Measurements from ENCODE around the gene DPEP1. TPM values are rescaled to one million over a fixed set of nuclear protein-coding genes. Genes with fewer than 3 reads are reported as not detected.
"Not testable (repeated sequence)": the region's sequence is repeated elsewhere in the genome, so short reads cannot be mapped to it uniquely, and the experiment has no call there.

DPEP1 gene
- total RNA-seq, 1 experiment from 2014 or later: 1.7 TPM

GRCh38 chr16:89629827-89630610 is 16.6 kb downstream of the DPEP1 start:
- Histone ChIP-seq H3K27me3 (ENCODE audit: low read length) (no peaks in the 10 kb centered on the region), H3K36me3 (ENCODE audit: insufficient read depth, low read length) (no peaks in the 10 kb centered on the region), H3K27ac (ENCODE audit: low read length) (no peak overlapping the region), H3K9me2 (replicated peaks; ENCODE audit: insufficient read depth, low read length) (no peaks in the 10 kb centered on the region), H2AFZ (ENCODE audit: low read length) (no peak overlapping the region), H3K9me3 (ENCODE audit: low read length) (no peaks in the 10 kb centered on the region), H3K9ac (ENCODE audit: low read length) (no peak overlapping the region), H3K4me1 (ENCODE audit: low read length) (no peaks in the 10 kb centered on the region), H3K4me2 (ENCODE audit: low read depth, low read length, poor library complexity, severe bottlenecking) (no peak overlapping the region), H3K4me3 (ENCODE audit: low read length) (no peak overlapping the region), H3K79me2 (ENCODE audit: low read length) (no peaks in the 10 kb centered on the region), H4K20me1 (ENCODE audit: insufficient read depth, low read depth, low read length) (no peaks in the 10 kb centered on the region)
- no peak for DNase-seq

GRCh38 chr16:89633064-89633631 is 19.7 kb downstream of the DPEP1 start:
- Histone ChIP-seq H2AFZ (ENCODE audit: low read length) (no peak overlapping the region), H3K4me1 (ENCODE audit: low read length) (no peaks in the 10 kb centered on the region), H3K4me3 (ENCODE audit: low read length) (no peak overlapping the region), H3K79me2 (ENCODE audit: low read length) (no peaks in the 10 kb centered on the region), H4K20me1 (ENCODE audit: insufficient read depth, low read depth, low read length) (no peaks in the 10 kb centered on the region), H3K9ac (ENCODE audit: low read length) (no peak overlapping the region), H3K27me3 (ENCODE audit: low read length) (no peaks in the 10 kb centered on the region), H3K36me3 (ENCODE audit: insufficient read depth, low read length) (no peaks in the 10 kb centered on the region), H3K4me2 (ENCODE audit: low read depth, low read length, poor library complexity, severe bottlenecking) (no peak overlapping the region), H3K9me3 (ENCODE audit: low read length) (no peaks in the 10 kb centered on the region), H3K9me2 (replicated peaks; ENCODE audit: insufficient read depth, low read length) (no peaks in the 10 kb centered on the region), H3K27ac (ENCODE audit: low read length) (no peak overlapping the region)
- DNase-seq: no peak

- not testable (repeated sequence) for H3K27ac ChIP-seq (ENCODE audit: low read length); H3K9ac ChIP-seq (ENCODE audit: low read length); H3K79me2 ChIP-seq (ENCODE audit: low read length); H3K9me3 ChIP-seq (ENCODE audit: low read length); H3K4me2 ChIP-seq (ENCODE audit: low read depth, low read length, poor library complexity, severe bottlenecking); H3K4me3 ChIP-seq (ENCODE audit: low read length); H3K27me3 ChIP-seq (ENCODE audit: low read length); H3K9me2 ChIP-seq (replicated peaks; ENCODE audit: insufficient read depth, low read length); H3K4me1 ChIP-seq (ENCODE audit: low read length); H3K36me3 ChIP-seq (ENCODE audit: insufficient read depth, low read length); DNase-seq; H2AFZ ChIP-seq (ENCODE audit: low read length); H4K20me1 ChIP-seq (ENCODE audit: insufficient read depth, low read depth, low read length)
These were observed 21.3 kb downstream of the DPEP1 start for GRCh38 chr16:89634463-89635385.

GRCh38 chr16:89636663-89637062 is 23.2 kb downstream of the DPEP1 start:
- Histone ChIP-seq H3K9me2 (replicated peaks; ENCODE audit: insufficient read depth, low read length) (no peaks in the 10 kb centered on the region), H3K9ac (ENCODE audit: low read length) (no peak overlapping the region), H3K9me3 (ENCODE audit: low read length) (no peaks in the 10 kb centered on the region), H3K79me2 (ENCODE audit: low read length) (no peaks in the 10 kb centered on the region), H3K4me1 (ENCODE audit: low read length) (no peaks in the 10 kb centered on the region), H3K4me3 (ENCODE audit: low read length) (no peak overlapping the region), H3K4me2 (ENCODE audit: low read depth, low read length, poor library complexity, severe bottlenecking) (no peak overlapping the region), H4K20me1 (ENCODE audit: insufficient read depth, low read depth, low read length) (0 out of 2 replicates have a peak, but pooled peaks cover 2% of the 10 kb centered on the region), H3K27me3 (ENCODE audit: low read length) (no peaks in the 10 kb centered on the region), H3K27ac (ENCODE audit: low read length) (no peak overlapping the region), H2AFZ (ENCODE audit: low read length) (no peak overlapping the region), H3K36me3 (ENCODE audit: insufficient read depth, low read length) (no peaks in the 10 kb centered on the region)
- DNase-seq: no peak

GRCh38 chr16:89637379-89637778 is 23.9 kb downstream of the DPEP1 start:
- peak; percentile 53 for DNase-seq
- Histone ChIP-seq H3K27ac (ENCODE audit: low read length) (no peak overlapping the region), H3K9me3 (ENCODE audit: low read length) (no peaks in the 10 kb centered on the region), H2AFZ (ENCODE audit: low read length) (no peak overlapping the region), H3K79me2 (ENCODE audit: low read length) (no peaks in the 10 kb centered on the region), H3K9me2 (replicated peaks; ENCODE audit: insufficient read depth, low read length) (no peaks in the 10 kb centered on the region), H3K4me2 (ENCODE audit: low read depth, low read length, poor library complexity, severe bottlenecking) (no peak overlapping the region), H3K4me3 (ENCODE audit: low read length) (no peak overlapping the region), H3K9ac (ENCODE audit: low read length) (no peak overlapping the region), H3K27me3 (ENCODE audit: low read length) (no peaks in the 10 kb centered on the region), H4K20me1 (ENCODE audit: insufficient read depth, low read depth, low read length) (0 out of 2 replicates have a peak, but pooled peaks cover 4% of the 10 kb centered on the region), H3K4me1 (ENCODE audit: low read length) (no peaks in the 10 kb centered on the region), H3K36me3 (ENCODE audit: insufficient read depth, low read length) (no peaks in the 10 kb centered on the region)

- H3K4me1 ChIP-seq (ENCODE audit: low read length): no peaks in the 10 kb centered on the region
- H3K4me3 ChIP-seq (ENCODE audit: low read length): no peak overlapping the region
- no peak overlapping the region for H3K4me2 ChIP-seq (ENCODE audit: low read depth, low read length, poor library complexity, severe bottlenecking)
- no peak overlapping the region for H3K27ac ChIP-seq (ENCODE audit: low read length)
- no peaks in the 10 kb centered on the region for H3K9me3 ChIP-seq (ENCODE audit: low read length)
- no peaks in the 10 kb centered on the region for H3K9me2 ChIP-seq (replicated peaks; ENCODE audit: insufficient read depth, low read length)
- no peak for DNase-seq
- H3K27me3 ChIP-seq (ENCODE audit: low read length): no peaks in the 10 kb centered on the region
- no peaks in the 10 kb centered on the region for H3K36me3 ChIP-seq (ENCODE audit: insufficient read depth, low read length)
- no peak overlapping the region for H2AFZ ChIP-seq (ENCODE audit: low read length)
- H4K20me1 ChIP-seq (ENCODE audit: insufficient read depth, low read depth, low read length): 0 out of 2 replicates have a peak, but pooled peaks cover 4% of the 10 kb centered on the region
- no peaks in the 10 kb centered on the region for H3K79me2 ChIP-seq (ENCODE audit: low read length)
- H3K9ac ChIP-seq (ENCODE audit: low read length): no peak overlapping the region
These were observed 25.0 kb downstream of the DPEP1 start for GRCh38 chr16:89638455-89638854.

- Histone ChIP-seq H3K79me2 (ENCODE audit: low read length) (no peaks in the 10 kb centered on the region), H3K4me2 (ENCODE audit: low read depth, low read length, poor library complexity, severe bottlenecking) (no peak overlapping the region), H3K27me3 (ENCODE audit: low read length) (no peaks in the 10 kb centered on the region), H4K20me1 (ENCODE audit: insufficient read depth, low read depth, low read length) (0 out of 2 replicates have a peak, but pooled peaks cover 7% of the 10 kb centered on the region), H3K27ac (ENCODE audit: low read length) (no peak overlapping the region), H3K9ac (ENCODE audit: low read length) (no peak overlapping the region), H3K4me1 (ENCODE audit: low read length) (no peaks in the 10 kb centered on the region), H3K9me3 (ENCODE audit: low read length) (no peaks in the 10 kb centered on the region), H3K36me3 (ENCODE audit: insufficient read depth, low read length) (no peaks in the 10 kb centered on the region), H3K4me3 (ENCODE audit: low read length) (no peak overlapping the region), H3K9me2 (replicated peaks; ENCODE audit: insufficient read depth, low read length) (no peaks in the 10 kb centered on the region), H2AFZ (ENCODE audit: low read length) (no peak overlapping the region)
- DNase-seq: no peak
These were observed 25.9 kb downstream of the DPEP1 start for GRCh38 chr16:89639385-89639784.

Measured in Karpas-422 (cell line).